NCI-H1417 treated with DMSO at 0.1 percent for 48 hours (cell line): ENCODE results near the gene CSNK2B.

Source experiments
- DNase-seq: peaks from one replicate; lab custom pipeline; 2025; lab: John Stamatoyannopoulos, UW

The CSNK2B gene

GRCh38 chr6:31636698-31637596 is 28.9 kb upstream of the CSNK2B start:
- no peak for DNase-seq

- no peak for DNase-seq
Observed at GRCh38 chr6:31639043-31639442, 26.8 kb upstream of the CSNK2B start.

GRCh38 chr6:31639449-31639861 is 26.4 kb upstream of the CSNK2B start:
- DNase-seq, result no peak

- no peak for DNase-seq
Observed at GRCh38 chr6:31640612-31641011, 25.3 kb upstream of the CSNK2B start.

- DNase-seq, result no peak
Observed at GRCh38 chr6:31641370-31641769, 24.5 kb upstream of the CSNK2B start.

- no peak for DNase-seq
Observed at GRCh38 chr6:31642798-31643570, 22.9 kb upstream of the CSNK2B start.

- DNase-seq, result no peak
Observed at GRCh38 chr6:31643818-31644454, 21.9 kb upstream of the CSNK2B start.

GRCh38 chr6:31645325-31645724 is 20.6 kb upstream of the CSNK2B start:
- DNase-seq, result no peak

- peak; percentile 9 for DNase-seq
Observed at GRCh38 chr6:31651602-31652191, 14.2 kb upstream of the CSNK2B start.

GRCh38 chr6:31652925-31653724 is 12.8 kb upstream of the CSNK2B start:
- no peak for DNase-seq

- DNase-seq, result no peak
Observed at GRCh38 chr6:31654574-31655348, 11.1 kb upstream of the CSNK2B start.

GRCh38 chr6:31655349-31656237 is 10.3 kb upstream of the CSNK2B start, which contains the start of gene APOM:
TSS of gene APOM (plus strand) at chr6:31655894. CDS start at chr6:31655967, 73 bp downstream.
- no peak for DNase-seq

GRCh38 chr6:31657406-31658157 is 8.3 kb upstream of the CSNK2B start:
- no peak for DNase-seq

- DNase-seq, result no peak
Observed at GRCh38 chr6:31658158-31658688, 7.7 kb upstream of the CSNK2B start.

GRCh38 chr6:31658983-31659648 is 6.8 kb upstream of the CSNK2B start:
- no peak for DNase-seq

GRCh38 chr6:31659649-31660380 is 6.1 kb upstream of the CSNK2B start:
- no peak for DNase-seq
